Neuron (in vitro differentiated cells): Measurements from ENCODE around the gene INPP5A.
"Not testable (repeated sequence)": the region's sequence is repeated elsewhere in the genome, so short reads cannot be mapped to it uniquely, and the experiment has no call there.

Experiments used
- H2AFZ ChIP-seq: one replicate; pipeline ENCODE4 v1.6.1; 2013; ENCODE audit warnings: low read depth, mild to moderate bottlenecking, inconsistent platforms, low read length, moderate library complexity
- H3K27me3 ChIP-seq: one replicate; pipeline ENCODE4 v1.6.1; 2013; ENCODE audit warnings: low read length; ENCODE audit not compliant: insufficient read depth
- H3K36me3 ChIP-seq: one replicate; pipeline ENCODE4 v1.6.1; 2013; ENCODE audit warnings: low read length; ENCODE audit not compliant: insufficient read depth
- H3K4me1 ChIP-seq: one replicate; pipeline ENCODE4 v1.6.1; 2013; ENCODE audit warnings: low read length; ENCODE audit not compliant: insufficient read depth
- H3K4me3 ChIP-seq: 2 replicates; pipeline ENCODE4 v1.5.1; 2013; ENCODE audit warnings: mild to moderate bottlenecking, low read length, moderate library complexity
- H3K9me3 ChIP-seq: one replicate; pipeline ENCODE4 v1.6.1; 2013; ENCODE audit warnings: low read length

INPP5A gene

DNA sequence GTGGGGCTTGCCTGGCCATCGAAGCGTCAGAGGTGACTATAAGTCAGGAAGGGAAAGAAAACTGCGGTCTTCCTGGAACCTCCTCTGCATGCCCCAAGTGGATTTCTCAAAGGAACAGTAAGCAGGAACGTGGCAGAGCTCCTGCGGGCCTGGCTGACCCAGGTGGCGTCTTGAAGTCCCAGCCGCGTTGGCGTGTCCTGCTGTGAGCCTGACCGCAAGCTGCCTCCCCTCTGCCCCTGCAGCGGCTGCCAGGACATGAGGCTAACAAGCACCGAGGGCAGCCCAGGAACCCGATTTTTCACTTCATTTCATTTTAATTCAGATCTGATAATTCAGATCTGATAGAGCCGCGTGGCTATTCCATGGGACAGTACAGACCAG, 193.0 kb downstream of the INPP5A start:
- Histone ChIP-seq H3K36me3 (peaks cover 6% of the 10 kb centered on the region), H2AFZ (no peak overlapping the region), H3K9me3 (peaks cover 19% of the 10 kb centered on the region), H3K27me3 (no peaks in the 10 kb centered on the region), H3K4me3 (no peak overlapping the region), H3K4me1 (peaks cover 14% of the 10 kb centered on the region)

DNA sequence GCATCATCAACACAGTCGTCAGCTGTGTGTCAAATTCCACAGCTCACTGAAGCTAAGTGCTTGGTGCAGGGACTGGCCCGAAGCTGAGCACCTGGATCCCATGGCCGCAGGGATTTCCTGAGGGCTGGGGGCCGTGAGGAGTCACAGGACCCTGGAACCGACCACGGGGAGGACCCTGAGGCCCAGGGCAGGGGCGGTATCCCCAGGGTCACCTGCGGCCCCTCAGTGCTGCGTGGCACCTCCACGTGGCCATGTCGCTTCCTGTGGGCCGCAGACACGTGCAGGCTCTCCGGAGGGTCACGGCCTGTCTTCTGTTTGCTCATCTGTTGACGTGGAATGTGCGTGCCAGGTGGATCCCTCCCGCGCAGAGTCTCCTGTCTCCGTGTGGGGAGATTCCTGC, 194.9 kb downstream of the INPP5A start:
- H2AFZ ChIP-seq = no peak overlapping the region
- peaks cover 19% of the 10 kb centered on the region for H3K4me1 ChIP-seq
- H3K4me3 ChIP-seq = no peak overlapping the region
- peaks cover 9% of the 10 kb centered on the region for H3K9me3 ChIP-seq
- no peaks in the 10 kb centered on the region for H3K27me3 ChIP-seq
- H3K36me3 ChIP-seq = no peaks in the 10 kb centered on the region

DNA sequence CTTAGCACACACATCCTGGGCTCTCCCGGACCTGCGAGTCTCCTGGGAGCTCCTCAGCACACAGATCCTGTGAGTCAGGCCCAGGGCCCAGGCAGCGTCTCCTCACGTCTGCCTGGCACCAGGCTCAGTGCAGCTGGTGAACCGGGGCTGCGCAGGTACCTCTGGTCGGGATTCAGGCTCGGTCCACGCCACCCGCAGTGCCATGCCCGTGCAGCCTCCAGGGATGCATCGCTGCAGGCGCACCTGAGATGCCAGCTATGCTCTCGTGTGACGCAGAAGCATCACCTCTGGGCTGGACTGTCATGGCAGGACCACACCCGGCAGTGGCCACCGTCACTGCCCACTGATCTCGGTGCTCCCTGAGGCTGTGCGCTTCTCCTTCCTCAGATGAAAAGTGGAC, 196.3 kb downstream of the INPP5A start:
- Histone ChIP-seq H2AFZ (no peak overlapping the region), H3K9me3 (peaks cover 15% of the 10 kb centered on the region), H3K36me3 (no peaks in the 10 kb centered on the region), H3K27me3 (no peaks in the 10 kb centered on the region), H3K4me1 (peaks cover 19% of the 10 kb centered on the region), H3K4me3 (no peak overlapping the region)

DNA sequence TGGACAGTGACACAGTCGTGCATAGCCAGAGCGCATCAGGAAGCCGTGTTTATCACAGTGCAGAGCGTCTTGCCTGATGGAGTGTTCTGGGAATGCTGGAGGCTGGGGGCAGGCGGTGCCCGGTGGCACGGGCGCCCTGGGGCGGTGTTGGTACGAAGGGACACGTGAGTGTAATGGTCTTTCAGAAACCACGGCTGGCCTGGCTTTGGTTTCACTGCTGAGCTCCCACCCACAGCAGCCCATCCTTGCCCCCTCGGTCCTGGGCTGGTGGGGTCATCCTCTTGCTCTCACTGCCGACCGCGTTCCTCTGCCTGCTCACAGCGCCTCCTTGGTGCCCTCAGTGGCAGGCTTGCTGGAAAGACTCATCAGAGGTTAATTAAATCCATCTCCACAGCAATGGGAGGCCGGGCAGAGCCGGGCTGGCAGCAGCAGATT, 197.8 kb downstream of the INPP5A start:
- Histone ChIP-seq H3K4me1 (peaks cover 19% of the 10 kb centered on the region), H2AFZ (no peak overlapping the region), H3K4me3 (no peak overlapping the region), H3K9me3 (peaks cover 25% of the 10 kb centered on the region), H3K36me3 (no peaks in the 10 kb centered on the region), H3K27me3 (no peaks in the 10 kb centered on the region)

DNA sequence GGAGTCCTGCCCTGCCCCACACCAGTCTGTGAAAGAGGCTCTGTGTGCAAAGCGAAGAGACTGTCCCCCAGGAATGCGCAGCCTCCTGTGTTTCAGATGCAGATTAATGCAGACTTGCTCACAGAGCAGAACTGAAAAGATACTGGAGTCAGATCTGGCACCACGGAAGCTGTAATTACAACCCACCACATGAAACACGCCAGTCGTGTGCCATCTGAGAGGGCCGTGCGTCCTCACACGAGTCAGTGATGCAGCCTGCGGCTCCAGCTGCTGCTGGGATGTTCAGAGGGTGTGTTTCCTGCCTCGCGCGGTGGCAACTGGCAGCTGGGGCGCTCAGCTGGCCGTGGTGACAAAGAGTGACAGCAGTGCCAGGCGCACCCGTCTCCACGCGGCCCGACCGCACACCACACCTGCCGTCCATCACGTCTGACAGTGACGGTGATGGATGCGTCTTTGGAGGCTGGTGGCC, 198.4 kb downstream of the INPP5A start:
- Histone ChIP-seq H3K4me1 (peaks cover 19% of the 10 kb centered on the region), H2AFZ (no peak overlapping the region), H3K36me3 (no peaks in the 10 kb centered on the region), H3K9me3 (peaks cover 26% of the 10 kb centered on the region), H3K4me3 (no peak overlapping the region), H3K27me3 (no peaks in the 10 kb centered on the region)

DNA sequence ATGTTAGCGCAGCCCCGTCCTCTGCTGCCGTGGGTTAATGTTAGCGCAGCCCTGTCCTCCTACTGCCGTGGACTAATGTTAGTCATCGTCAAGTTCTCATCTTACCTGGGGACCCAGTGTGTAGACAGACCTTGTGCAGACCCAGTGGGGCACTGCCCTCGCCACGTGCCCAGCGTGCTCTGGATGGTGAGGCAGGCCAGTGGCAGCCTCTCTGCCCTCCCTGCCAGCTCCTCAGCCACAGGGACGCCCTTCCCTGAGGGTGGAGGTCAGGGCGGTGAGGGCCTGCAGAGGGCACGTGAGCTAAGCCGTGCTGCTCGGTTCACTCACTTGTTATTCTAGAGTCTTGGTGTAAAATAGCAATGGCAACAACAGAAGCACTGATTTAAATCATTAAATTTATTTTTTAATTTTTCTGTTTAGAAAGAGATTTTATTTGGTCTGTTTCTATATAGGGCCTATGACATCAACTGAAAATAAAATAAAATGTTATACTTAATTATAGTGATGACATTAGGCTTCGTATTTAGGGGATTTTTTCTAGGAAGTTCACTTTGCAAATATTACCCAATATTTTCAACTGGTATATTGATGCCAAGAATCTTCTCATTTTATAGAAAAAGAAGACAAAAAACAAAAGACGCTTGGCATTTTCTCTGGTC, 199.9 kb downstream of the INPP5A start:
- H3K4me3 ChIP-seq = no peak overlapping the region
- H3K9me3 ChIP-seq = peaks cover 23% of the 10 kb centered on the region
- no peaks in the 10 kb centered on the region for H3K27me3 ChIP-seq
- H2AFZ ChIP-seq = no peak overlapping the region
- peaks cover 27% of the 10 kb centered on the region for H3K4me1 ChIP-seq
- no peaks in the 10 kb centered on the region for H3K36me3 ChIP-seq

DNA sequence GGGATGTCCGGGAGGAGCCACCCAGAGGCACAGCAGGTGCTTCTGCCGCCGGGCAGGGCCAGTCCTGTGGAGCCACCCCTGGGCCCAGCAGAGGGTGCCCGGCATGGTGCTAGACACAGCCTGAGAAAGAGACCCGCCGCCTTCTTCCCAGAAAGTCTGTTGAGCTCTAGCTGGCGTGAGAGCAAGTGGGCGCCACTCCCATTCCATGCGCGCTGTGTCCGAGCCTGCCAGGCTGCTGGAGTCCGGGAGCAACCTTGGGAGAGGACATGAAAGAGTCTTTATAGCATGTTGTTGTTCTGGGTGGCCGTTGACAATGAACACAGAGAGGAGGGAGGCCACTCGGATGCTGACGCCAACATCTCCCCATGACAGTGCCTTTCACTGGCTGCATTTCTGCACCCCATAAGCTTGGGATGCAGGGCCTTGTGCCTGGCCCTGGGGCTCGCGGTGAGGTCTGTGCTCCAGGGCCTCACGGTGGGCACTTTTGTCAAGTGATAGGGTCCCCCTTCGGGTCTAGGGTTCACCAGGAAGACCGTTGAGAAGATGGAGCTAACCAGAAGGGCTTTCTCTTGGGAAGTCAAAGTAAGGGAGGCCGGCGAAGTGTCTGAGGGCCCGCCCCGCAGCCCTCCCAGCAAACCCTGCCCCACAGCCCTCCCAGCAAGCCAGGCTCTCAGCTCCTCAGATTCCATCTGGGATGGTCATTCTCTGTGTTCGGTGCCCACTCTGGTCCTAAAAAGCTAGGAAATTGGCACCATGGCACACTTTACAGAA, 201.1 kb downstream of the INPP5A start:
- no peak overlapping the region for H2AFZ ChIP-seq
- peaks cover 32% of the 10 kb centered on the region for H3K4me1 ChIP-seq
- peaks cover 23% of the 10 kb centered on the region for H3K9me3 ChIP-seq
- H3K27me3 ChIP-seq = no peaks in the 10 kb centered on the region
- H3K4me3 ChIP-seq = no peak overlapping the region
- H3K36me3 ChIP-seq = no peaks in the 10 kb centered on the region

DNA sequence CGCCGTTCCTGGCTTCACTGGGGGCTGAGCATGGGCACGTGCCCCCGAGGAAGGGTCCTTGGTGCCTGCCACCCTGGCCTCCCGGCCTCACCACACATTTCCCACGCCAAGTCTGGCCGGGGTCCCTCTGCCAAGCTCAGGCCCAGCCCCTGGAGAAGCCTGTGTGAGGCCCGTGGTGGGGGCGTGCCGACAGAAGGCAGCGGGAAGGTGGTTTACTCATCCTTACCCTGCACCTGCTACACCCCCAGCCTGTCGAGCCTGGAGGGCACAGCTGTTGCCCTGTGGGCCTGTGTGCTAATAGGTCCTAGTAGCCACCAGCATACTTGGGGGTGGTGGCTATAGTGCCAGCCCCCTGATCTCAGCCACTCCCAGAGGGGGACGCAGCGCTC, 201.6 kb downstream of the INPP5A start:
- Histone ChIP-seq H3K36me3 (no peaks in the 10 kb centered on the region), H3K4me1 (peaks cover 34% of the 10 kb centered on the region), H3K27me3 (no peaks in the 10 kb centered on the region), H3K4me3 (no peak overlapping the region), H3K9me3 (peaks cover 23% of the 10 kb centered on the region), H2AFZ (no peak overlapping the region)

DNA sequence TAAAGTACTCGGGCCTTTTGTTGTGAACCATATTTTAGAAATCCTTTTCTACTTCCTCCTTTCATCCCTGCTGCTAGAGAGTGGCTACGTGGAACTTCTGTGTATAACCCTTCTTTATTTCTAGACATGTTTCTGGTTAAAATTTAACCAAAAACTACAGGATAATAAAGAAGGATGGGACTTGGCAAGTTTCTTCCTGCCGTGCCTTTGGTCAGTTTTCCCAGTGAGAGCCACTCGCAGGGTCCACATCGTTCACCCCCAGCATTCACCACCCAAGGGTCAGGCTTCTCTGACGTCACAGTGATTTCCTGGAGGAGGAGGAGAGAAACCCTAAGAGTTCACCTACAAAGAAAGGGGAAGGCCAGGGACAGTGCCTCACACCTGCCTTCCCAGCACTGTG, 203.0 kb downstream of the INPP5A start:
- Histone ChIP-seq H3K4me1 (peaks cover 21% of the 10 kb centered on the region), H3K36me3 (no peaks in the 10 kb centered on the region), H3K27me3 (no peaks in the 10 kb centered on the region), H2AFZ (no peak overlapping the region), H3K4me3 (no peak overlapping the region), H3K9me3 (peaks cover 23% of the 10 kb centered on the region)

DNA sequence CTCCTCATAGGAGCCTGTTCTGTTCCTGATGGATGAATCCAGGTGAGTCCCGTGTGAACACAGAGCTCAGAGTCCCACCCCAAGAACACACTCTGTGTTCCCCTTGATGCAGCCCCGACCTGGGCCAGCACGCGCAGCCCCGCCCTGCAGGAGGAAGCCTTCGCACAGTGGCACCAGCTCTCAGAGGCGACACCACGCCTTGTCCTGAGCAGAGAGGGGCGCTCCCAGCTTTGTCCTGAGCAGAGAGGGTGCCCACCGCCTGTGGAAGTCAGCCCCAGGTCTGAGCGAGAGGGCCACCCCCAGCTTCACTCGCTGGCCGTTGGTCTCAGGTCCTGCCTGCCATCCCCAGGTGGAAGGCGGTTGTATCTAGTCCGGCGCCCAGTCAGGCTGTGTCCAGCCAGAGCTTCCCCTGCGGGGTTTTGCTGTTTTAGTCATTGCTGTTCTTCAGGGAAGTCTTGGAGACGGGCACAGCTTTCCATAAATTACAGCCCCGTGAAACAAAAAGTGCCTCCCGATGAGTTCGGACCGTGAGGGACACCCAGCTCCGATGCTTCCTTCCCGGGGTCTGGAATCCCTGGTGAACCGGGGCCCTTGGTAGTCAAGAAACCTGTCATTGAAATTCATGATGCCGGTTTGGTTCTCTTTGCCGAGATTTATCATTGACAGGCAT, 204.7 kb downstream of the INPP5A start:
- peaks cover 23% of the 10 kb centered on the region for H3K9me3 ChIP-seq
- no peaks in the 10 kb centered on the region for H3K36me3 ChIP-seq
- H3K4me1 ChIP-seq = peaks cover 30% of the 10 kb centered on the region
- H3K4me3 ChIP-seq = no peak overlapping the region
- no peak overlapping the region for H2AFZ ChIP-seq
- no peaks in the 10 kb centered on the region for H3K27me3 ChIP-seq

DNA sequence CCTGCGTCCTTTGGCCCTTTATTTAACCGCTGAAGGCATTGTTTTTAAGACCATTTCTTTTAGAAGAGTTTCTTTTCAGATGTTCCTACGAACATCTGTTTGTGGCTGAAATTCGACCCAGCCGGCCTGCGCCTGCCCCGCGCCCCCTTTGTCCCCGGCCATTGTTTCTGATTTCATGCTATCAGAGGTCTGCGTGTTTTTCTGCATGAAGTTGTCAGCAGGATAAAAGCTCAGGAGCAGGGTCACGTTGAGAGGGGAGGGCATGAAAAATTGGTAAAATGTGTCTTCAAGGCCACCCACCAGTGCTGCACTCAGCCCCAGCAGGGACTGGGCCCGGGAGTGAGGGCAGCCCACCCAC, 205.2 kb downstream of the INPP5A start:
- no peak overlapping the region for H3K4me3 ChIP-seq
- H2AFZ ChIP-seq = no peak overlapping the region
- no peaks in the 10 kb centered on the region for H3K27me3 ChIP-seq

DNA sequence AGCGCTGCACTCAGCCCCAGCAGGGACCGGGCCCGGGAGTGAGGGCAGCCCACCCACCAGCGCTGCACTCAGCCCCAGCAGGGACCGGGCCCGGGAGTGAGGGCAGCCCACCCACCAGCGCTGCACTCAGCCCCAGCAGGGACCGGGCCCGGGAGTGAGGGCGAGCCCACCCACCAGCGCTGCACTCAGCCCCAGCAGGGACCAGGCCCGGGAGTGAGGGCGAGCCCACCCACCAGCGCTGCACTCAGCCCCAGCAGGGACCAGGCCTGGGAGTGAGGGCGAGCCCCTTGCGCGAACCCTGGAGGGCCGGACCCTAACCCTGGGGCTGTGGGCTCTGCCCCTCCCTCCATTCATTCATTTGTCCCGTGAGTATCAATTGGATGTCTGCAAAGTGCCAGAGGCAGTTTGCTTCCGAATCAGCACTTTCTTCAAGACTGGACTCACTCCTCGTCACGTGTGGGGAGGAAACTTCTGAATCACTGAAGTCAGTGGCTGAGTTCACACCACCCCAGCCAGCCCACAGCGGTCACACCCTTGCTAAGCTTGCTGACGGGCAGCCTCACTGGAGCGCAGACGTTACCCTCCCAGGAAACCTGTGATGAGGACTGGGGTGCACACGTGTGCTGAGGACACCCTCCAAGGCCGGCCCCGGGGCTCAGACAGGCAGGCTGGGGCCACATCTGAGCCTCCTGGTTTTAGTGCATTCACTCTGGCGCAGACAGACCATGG, 205.8 kb downstream of the INPP5A start:
- not testable (repeated sequence) for H3K36me3 ChIP-seq, H3K27me3 ChIP-seq, H3K4me3 ChIP-seq, H2AFZ ChIP-seq
- Histone ChIP-seq H3K4me1 (peaks cover 35% of the 10 kb centered on the region), H3K9me3 (peaks cover 20% of the 10 kb centered on the region)

More for the DNA sequence above, 205.2 kb downstream of the INPP5A start:
- peaks cover 32% of the 10 kb centered on the region for H3K4me1 ChIP-seq
- no peaks in the 10 kb centered on the region for H3K36me3 ChIP-seq
- H3K9me3 ChIP-seq = peaks cover 23% of the 10 kb centered on the region
